ENCODE measurements around the gene RHBDL3.

Gene RHBDL3

DNA sequence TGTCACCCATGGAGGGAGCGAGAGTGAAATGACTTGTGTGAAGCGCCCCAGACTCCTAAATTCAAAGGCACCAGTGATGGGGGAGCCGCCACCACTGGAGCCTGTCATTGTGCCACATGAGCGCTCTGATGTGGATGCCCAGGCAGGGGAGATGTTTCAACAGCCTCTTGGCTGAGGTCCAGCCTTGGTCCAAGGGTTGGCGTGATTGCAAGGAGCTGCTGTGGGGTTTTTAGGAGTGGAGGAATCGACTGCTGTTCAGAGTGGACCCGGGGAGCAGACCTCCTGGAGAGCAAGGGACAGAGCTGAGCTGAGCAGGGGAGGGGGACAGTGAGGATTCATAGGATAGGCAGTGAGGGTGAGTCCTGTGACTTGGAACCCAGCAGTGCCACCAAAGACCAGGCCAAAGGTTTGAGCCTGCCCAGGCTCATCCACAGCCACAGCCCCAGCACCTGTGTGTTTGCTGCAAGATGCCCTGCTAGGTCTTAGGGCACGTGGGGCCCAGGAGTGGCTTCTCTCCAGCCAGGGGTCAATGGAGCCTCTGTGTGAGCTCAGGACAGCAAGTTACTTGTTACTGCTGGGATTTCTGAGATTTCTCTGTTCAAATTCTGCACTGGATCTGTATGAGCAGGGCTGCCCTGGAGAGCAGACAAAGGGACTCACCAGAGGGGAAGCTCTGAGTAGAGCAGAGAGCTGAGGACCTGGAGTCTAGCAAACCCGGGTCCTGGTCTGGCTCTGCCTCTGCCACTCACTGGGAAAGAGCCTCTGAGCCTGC is 20.3 kb downstream of the RHBDL3 start:
- FAIRE-seq (no peak), DNase-seq (ENCODE audit: insufficient read length, low spot score) (no peak)
- no peak for TF ChIP-seq POU2F2 (IDR thresholded peaks at IDR 0.05; ENCODE audit: low read depth, low read length)
- TF ChIP-seq POLR2A (IDR thresholded peaks at IDR 0.05; ENCODE audit: low read depth, low read length) = no peak
- no peak for TF ChIP-seq SPI1 (IDR thresholded peaks at IDR 0.05; ENCODE audit: low read depth, low read length)
- no peak for TF ChIP-seq TAF1 (IDR thresholded peaks at IDR 0.05; ENCODE audit: low read depth, low read length)
- TF ChIP-seq PAX5 (IDR thresholded peaks at IDR 0.05; ENCODE audit: insufficient read depth, low read length, severe bottlenecking) = no peak
- TF ChIP-seq POLR2AphosphoS5 (IDR thresholded peaks at IDR 0.05; ENCODE audit: low read depth, low read length) = no peak

DNA sequence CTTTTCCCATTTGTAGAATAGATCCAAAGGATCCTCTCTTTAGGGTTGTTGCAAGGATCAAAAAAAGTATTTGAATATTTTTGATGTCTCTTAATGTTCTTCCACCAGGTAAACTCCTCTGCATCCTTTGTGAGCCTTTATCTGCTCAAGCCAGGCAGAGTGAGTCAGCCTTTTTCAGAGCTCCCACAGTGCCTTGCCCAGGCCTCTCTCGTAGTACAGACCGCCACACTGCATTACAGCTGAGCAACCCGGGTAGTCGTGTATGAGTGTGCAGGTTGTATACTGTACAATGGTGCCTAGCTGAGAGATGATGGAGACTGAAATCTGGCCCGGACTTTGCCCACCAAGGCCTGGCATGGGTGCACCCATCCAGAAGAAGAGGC is 20.9 kb downstream of the RHBDL3 start:
- TF ChIP-seq TAF1 (IDR thresholded peaks at IDR 0.05; ENCODE audit: low read depth, low read length) = no peak
- no peak for TF ChIP-seq POLR2A (IDR thresholded peaks at IDR 0.05; ENCODE audit: low read depth, low read length)
- TF ChIP-seq POLR2AphosphoS5 (IDR thresholded peaks at IDR 0.05; ENCODE audit: low read depth, low read length) = no peak
- TF ChIP-seq POU2F2 (IDR thresholded peaks at IDR 0.05; ENCODE audit: low read depth, low read length) = no peak
- no peak for TF ChIP-seq PAX5 (IDR thresholded peaks at IDR 0.05; ENCODE audit: insufficient read depth, low read length, severe bottlenecking)
- no peak for FAIRE-seq
- DNase-seq (ENCODE audit: insufficient read length, low spot score) = no peak

DNA sequence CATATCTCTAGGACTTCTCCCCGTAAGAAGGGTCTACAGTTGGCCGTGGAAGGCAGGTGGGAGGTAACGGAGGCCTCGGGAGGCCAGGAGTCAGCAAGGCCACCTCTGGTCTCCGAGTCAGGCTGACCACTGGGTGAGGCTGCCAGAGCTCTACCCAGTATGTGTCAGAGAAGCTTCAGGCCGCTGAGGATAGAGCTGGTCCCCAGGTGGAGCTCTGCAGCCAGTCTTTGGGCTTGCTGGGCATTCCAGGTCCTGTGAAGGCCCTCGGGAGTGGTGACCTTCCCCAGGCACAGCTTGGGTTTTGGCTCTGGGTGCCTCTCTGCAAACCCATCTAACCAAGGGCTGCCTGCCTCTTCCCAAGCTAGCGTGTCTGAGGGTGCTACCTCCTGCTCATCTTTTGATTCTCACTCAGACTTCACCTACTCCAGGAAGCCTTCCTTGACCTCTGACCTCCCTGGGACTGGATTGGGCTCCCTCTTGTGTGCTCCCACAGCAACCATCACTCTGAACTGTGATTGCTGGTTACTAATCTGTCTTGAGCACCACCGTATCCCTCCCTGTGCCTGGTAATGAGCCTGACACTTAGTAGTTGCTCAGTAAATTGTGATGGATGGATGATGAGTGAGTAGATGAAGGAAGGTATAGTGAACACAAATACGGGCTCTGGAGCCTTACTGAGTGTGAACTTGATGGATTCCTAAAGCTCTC is 22.3 kb downstream of the RHBDL3 start:
- DNase-seq (ENCODE audit: insufficient read length, low spot score) = no peak

DNA sequence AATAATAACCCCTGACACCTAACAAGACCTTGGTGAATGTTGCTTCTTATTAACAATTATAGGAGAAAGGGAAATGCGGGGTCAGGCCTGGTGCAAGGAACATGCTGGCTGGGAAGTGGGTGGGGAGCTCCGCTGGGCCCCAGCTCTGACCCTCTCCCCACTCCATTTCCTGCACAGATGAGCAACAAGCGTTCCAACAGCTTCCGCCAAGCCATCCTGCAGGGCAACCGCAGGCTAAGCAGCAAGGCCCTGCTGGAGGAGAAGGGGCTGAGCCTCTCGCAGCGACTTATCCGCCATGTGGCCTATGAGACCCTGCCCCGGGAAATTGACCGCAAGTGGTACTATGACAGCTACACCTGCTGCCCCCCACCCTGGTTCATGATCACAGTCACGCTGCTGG is 23.0 kb downstream of the RHBDL3 start:
- no peak for TF ChIP-seq POLR2AphosphoS5 (IDR thresholded peaks at IDR 0.05; ENCODE audit: low read depth, low read length)
- no peak for TF ChIP-seq POU2F2 (IDR thresholded peaks at IDR 0.05; ENCODE audit: low read depth, low read length)
- no peak for TF ChIP-seq PAX5 (IDR thresholded peaks at IDR 0.05; ENCODE audit: insufficient read depth, low read length, severe bottlenecking)
- TF ChIP-seq POLR2A (IDR thresholded peaks at IDR 0.05; ENCODE audit: low read depth, low read length) = no peak
- TF ChIP-seq TAF1 (IDR thresholded peaks at IDR 0.05; ENCODE audit: low read depth, low read length) = no peak
- TF ChIP-seq SPI1 (IDR thresholded peaks at IDR 0.05; ENCODE audit: low read depth, low read length) = no peak
- DNase-seq (ENCODE audit: insufficient read length, low spot score) (no peak), FAIRE-seq (no peak)

More for the DNA sequence above, 22.3 kb downstream of the RHBDL3 start:
- peak; percentile 55 for FAIRE-seq
- no peak for TF ChIP-seq POLR2A (IDR thresholded peaks at IDR 0.05; ENCODE audit: low read depth, low read length)
- TF ChIP-seq POU2F2 (IDR thresholded peaks at IDR 0.05; ENCODE audit: low read depth, low read length) = no peak
- TF ChIP-seq PAX5 (IDR thresholded peaks at IDR 0.05; ENCODE audit: insufficient read depth, low read length, severe bottlenecking) = no peak
- no peak for TF ChIP-seq TAF1 (IDR thresholded peaks at IDR 0.05; ENCODE audit: low read depth, low read length)
- no peak for TF ChIP-seq SPI1 (IDR thresholded peaks at IDR 0.05; ENCODE audit: low read depth, low read length)
- no peak for TF ChIP-seq POLR2AphosphoS5 (IDR thresholded peaks at IDR 0.05; ENCODE audit: low read depth, low read length)

DNA sequence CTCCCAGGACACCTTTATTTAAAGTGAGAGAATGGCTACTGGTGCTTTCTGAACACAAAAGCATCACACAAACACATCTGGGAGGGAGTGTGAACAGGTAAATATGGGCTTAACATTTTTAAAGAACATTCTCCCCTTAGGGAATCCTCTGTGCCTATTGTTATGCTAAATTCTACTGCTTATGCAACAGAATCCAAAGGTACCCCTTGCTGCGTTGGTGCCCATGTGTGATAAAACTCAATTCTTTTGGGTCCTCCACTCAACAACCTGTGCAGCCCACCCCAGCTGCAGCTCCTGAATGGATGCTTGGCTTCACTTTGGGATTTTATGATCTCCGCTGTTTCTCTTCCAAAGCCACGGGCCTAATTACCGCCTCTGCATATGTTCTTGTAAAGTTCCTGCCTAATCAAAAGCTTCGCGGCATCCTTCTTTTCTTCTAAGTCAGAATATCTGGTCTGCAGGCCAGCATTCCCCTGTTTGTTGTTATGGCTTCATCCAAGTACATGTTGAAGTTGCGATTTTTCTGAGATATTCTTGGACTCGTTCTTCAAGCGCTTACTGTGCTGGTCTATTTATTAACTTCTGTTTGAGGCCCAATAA is 23.9 kb downstream of the RHBDL3 start:
- TF ChIP-seq SPI1 (IDR thresholded peaks at IDR 0.05; ENCODE audit: low read depth, low read length) (no peak), POLR2AphosphoS5 (IDR thresholded peaks at IDR 0.05; ENCODE audit: low read depth, low read length) (no peak), POLR2A (IDR thresholded peaks at IDR 0.05; ENCODE audit: low read depth, low read length) (no peak), POU2F2 (IDR thresholded peaks at IDR 0.05; ENCODE audit: low read depth, low read length) (no peak), TAF1 (IDR thresholded peaks at IDR 0.05; ENCODE audit: low read depth, low read length) (no peak), PAX5 (IDR thresholded peaks at IDR 0.05; ENCODE audit: insufficient read depth, low read length, severe bottlenecking) (no peak)
- DNase-seq (ENCODE audit: insufficient read length, low spot score) (no peak), FAIRE-seq (no peak)

DNA sequence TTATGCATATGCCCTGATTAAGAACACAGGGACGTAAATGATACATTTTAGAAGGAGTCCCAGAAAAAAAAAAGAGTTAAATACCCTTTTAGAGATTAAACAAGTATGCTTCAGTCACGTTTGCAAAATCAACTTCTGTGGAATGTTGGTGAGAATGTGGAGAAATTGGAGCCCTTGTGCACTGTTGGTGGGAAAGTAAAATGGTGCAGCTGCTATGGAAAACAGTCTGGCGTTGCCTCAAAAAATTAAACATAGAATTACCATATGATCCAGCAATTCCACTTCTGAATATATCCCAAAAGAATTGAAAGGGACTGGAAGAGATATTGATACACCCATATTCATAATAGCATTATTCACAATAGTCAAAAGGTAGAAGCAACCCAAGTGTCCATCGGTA is 26.5 kb downstream of the RHBDL3 start:
- DNase-seq (ENCODE audit: insufficient read length, low spot score) = no peak
- no peak for FAIRE-seq
- TF ChIP-seq SPI1 (IDR thresholded peaks at IDR 0.05; ENCODE audit: low read depth, low read length) (no peak), PAX5 (IDR thresholded peaks at IDR 0.05; ENCODE audit: insufficient read depth, low read length, severe bottlenecking) (no peak), POU2F2 (IDR thresholded peaks at IDR 0.05; ENCODE audit: low read depth, low read length) (no peak), POLR2AphosphoS5 (IDR thresholded peaks at IDR 0.05; ENCODE audit: low read depth, low read length) (no peak), TAF1 (IDR thresholded peaks at IDR 0.05; ENCODE audit: low read depth, low read length) (no peak), POLR2A (IDR thresholded peaks at IDR 0.05; ENCODE audit: low read depth, low read length) (no peak)

DNA sequence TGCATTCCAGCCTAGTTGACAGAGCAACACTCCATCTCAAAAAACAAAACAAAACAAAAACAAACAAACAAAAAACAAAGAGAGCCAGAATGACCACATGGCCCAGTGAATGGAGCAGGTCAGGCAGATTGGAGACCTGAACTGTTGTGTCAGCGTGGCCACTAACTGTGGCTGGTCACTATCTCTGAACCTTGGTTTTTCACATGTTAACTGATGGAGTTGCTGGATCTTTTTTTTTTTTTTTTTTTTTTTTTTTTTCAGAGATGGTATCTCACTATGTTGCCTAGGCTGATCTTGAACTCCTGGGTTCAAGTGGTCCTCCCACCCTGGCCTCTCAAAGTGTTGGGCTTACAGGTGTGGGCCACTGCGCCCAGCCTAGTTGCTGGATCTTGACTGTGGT is 31.8 kb downstream of the RHBDL3 start:
- no peak for FAIRE-seq
- no peak for TF ChIP-seq POU2F2 (IDR thresholded peaks at IDR 0.05; ENCODE audit: low read depth, low read length)
- DNase-seq (ENCODE audit: insufficient read length, low spot score) = no peak

DNA sequence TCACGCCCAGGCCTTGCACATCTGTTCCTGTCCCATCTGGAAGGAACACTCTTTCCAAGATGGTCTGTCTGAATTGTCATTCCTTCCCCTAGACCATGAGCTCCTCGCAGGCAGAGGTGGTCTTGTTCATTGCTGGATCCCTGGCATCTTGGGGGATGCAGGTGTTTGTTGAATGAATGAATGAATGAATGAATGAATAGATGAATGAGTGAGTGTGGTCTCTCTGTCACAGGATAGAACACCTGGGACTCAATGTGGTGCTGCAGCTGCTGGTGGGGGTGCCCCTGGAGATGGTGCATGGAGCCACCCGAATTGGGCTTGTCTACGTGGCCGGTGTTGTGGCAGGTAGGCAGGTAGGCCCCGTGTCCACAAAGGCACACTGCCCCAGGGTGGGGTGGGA is 32.2 kb downstream of the RHBDL3 start:
- no peak for TF ChIP-seq TAF1 (IDR thresholded peaks at IDR 0.05; ENCODE audit: low read depth, low read length)
- TF ChIP-seq POLR2AphosphoS5 (IDR thresholded peaks at IDR 0.05; ENCODE audit: low read depth, low read length) = no peak
- TF ChIP-seq SPI1 (IDR thresholded peaks at IDR 0.05; ENCODE audit: low read depth, low read length) = no peak
- DNase-seq (ENCODE audit: insufficient read length, low spot score) (no peak), FAIRE-seq (no peak)

DNA sequence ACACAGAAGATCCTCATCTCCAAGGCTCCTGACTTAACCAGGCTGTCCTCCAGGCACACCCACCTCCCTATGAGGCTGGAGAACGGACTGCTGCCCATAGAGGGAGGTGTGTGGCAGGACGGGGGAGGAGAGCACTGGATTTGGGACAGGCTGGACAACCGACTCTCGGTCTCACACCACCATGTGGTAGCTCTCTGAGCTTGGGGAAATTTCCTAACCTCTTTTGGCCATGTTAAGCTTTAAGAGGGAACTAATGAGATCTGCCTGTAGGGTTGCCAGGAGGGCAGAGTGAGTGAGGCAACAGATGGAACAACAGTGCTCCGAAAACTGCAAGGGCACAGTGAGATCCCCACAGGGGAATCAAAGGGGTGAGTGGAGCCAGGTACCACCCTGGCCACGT is 32.7 kb downstream of the RHBDL3 start:
- no peak for FAIRE-seq
- no peak for DNase-seq (ENCODE audit: insufficient read length, low spot score)
- TF ChIP-seq TAF1 (IDR thresholded peaks at IDR 0.05; ENCODE audit: low read depth, low read length) = no peak
- no peak for TF ChIP-seq POLR2A (IDR thresholded peaks at IDR 0.05; ENCODE audit: low read depth, low read length)
- no peak for TF ChIP-seq POLR2AphosphoS5 (IDR thresholded peaks at IDR 0.05; ENCODE audit: low read depth, low read length)
- TF ChIP-seq POU2F2 (IDR thresholded peaks at IDR 0.05; ENCODE audit: low read depth, low read length) = no peak
- no peak for TF ChIP-seq SPI1 (IDR thresholded peaks at IDR 0.05; ENCODE audit: low read depth, low read length)
- TF ChIP-seq PAX5 (IDR thresholded peaks at IDR 0.05; ENCODE audit: insufficient read depth, low read length, severe bottlenecking) = no peak
